CD4-positive, alpha-beta T cell treated with Interleukin-4 for 4 hours (primary cell): Measurements from ENCODE around the gene CD28.
A peak's percentile ranks its signal among the peaks of the same experiment; 100 is the strongest.

Experiments used
- DNase-seq: peaks from one replicate; pipeline ENCODE4 v3.0.0-alpha.2; 2020

CD28 gene

GRCh38 chr2:203719456-203720410 lies 13.3 kb downstream of the CD28 start:
- peak; percentile 86 for DNase-seq

DNA sequence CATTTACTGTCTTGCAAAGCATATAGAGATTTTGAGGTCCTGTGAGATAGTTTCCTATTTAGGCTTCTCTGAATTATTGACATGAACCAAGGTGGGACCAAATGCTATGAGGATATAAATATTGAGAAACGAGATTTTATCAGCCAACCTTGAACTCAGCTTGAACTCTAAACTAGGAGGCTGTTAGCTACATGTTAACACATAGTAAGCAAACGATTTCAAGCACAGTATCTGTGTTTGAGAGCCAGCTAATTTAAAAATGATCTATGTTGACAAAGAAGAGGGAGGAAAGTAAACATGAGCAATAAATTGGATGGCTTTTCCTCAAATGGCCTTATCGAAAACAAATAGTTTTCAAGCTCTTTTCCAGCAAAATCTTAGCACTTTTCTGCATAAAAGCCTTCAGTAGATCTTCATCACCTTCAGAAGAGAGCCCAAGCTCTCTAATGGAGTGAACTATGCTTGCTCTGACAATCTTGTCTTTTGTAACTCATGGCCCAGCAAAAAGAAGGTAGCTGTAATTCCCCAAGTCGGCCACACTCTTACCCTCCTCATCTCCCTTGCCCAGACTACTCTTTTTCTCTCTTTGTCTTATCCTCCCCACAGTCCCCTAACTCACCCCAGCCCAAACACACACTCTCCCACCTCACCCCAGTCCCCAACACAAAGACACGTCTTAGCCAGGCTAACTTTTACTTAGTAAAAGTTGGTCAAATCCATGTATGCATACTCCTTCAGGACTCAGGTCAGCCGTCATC lies 14.7 kb downstream of the CD28 start:
- DNase-seq, result no peak

DNA sequence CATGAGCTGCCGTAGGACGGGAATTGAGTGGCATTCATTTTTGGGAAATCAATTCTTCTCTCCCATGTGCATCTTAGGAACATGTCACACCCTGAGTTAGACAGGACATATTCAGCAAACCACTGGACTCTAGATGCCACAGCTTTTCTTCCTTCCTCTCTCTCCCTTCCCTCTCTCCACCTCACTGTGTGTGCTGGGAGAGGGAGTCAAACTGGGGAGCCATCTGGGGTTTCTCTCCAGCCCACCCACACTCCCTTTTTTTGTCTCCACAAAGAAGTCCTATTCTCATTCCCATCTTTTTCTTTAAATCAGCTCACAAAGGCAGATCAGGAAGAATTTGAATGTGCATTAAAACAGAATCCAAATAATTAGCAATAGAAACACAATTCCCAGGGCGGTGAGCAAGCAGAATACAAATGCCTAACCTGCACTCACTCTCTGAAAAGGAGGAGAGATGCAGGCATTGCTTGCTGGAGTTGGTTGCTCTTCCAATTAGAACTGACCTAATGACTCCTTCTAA lies 15.4 kb downstream of the CD28 start:
- no peak for DNase-seq

DNA sequence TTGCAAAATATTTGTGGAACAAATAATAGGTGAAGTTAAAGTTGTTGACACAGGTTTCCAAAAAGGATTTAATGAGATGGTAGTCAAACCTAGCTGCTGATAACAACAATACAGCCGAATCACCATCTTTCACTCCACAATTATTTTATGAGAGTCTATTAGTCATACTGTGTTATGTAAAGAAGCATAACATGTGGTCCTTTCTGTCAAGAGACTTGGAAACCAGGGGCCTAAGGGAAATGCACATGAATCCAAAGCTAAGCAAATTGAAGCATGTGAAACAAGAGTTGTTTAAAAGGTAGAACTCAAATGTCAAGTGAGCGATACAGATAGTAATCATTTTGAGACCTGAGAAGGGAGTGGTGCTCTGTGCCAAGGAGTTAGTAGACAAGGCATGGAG lies 16.0 kb downstream of the CD28 start:
- peak; percentile 50 for DNase-seq

GRCh38 chr2:203728321-203728720 lies 21.9 kb downstream of the CD28 start:
- DNase-seq, result no peak

GRCh38 chr2:203730076-203730729 lies 23.8 kb downstream of the CD28 start:
- no peak for DNase-seq

GRCh38 chr2:203730883-203731282 lies 24.4 kb downstream of the CD28 start:
- no peak for DNase-seq

DNA sequence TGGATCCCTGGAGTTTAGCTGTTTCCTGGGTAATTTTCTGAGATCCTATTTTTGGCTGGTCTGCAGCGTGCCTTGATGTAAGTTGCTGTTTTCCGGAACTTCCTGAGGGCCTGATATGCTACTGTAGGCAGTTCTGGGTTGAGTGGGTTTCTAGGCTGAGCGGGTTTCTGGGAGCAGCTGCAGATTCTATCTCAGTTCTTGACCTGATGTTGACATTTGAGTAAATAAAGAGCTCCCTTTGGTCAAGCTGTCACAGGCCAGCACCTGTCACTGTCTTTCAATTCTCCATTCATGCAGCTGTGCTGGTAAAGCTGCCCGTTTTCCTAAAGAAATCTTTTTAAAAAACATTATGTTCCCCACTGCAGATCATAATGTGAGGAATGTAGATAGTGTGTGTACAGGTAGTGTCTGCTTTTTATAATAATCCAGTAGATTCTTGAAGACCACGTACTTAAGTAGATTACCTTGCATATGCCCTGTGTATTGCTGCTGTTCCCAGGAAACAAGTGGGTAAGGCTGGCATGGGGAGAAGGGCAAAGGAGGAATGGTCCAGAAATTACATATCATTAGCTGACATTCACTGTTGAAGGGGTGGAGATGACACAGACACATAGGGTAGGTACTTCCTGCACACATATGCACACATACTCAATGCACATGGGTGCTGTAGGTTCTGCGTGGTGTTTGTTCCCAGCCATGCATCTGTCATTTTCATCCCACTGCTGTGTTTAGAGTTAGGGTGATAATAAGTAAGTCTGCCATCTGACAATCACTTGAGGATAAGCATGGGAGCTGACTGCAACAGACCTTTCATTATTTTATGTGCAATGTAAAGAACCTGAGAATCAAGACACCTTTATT lies 25.9 kb downstream of the CD28 start:
- no peak for DNase-seq

GRCh38 chr2:203732953-203733510 lies 26.6 kb downstream of the CD28 start:
- DNase-seq, result no peak

GRCh38 chr2:203733684-203734083 lies 27.2 kb downstream of the CD28 start:
- DNase-seq, result no peak

- no peak for DNase-seq
Observed at GRCh38 chr2:203734276-203734983, 28.0 kb downstream of the CD28 start.

- peak; percentile 46 for DNase-seq
Observed at GRCh38 chr2:203737360-203737759, 30.9 kb downstream of the CD28 start.

GRCh38 chr2:203739351-203739750 lies 32.9 kb downstream of the CD28 start:
- peak; percentile 84 for DNase-seq

DNA sequence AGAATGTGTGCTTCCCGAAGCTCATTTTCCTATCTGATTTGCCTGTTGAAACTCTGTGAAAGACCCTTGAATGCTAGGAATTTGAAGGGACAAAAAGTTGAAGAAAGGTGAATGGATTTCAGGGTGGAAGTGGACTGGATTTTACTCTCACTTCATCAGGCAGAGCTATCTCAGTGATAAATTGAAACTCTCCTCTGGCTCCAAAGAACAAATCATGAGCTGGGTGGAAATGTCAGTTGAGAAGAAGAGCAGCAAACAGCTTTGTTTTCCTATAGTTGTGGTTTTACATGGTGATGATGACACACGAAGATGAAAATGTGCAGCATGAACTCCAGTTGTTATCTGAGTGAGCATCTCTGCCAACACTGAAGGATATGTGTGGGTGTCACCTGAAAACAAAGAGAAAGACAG lies 34.4 kb downstream of the CD28 start:
- DNase-seq, result peak; percentile 92

DNA sequence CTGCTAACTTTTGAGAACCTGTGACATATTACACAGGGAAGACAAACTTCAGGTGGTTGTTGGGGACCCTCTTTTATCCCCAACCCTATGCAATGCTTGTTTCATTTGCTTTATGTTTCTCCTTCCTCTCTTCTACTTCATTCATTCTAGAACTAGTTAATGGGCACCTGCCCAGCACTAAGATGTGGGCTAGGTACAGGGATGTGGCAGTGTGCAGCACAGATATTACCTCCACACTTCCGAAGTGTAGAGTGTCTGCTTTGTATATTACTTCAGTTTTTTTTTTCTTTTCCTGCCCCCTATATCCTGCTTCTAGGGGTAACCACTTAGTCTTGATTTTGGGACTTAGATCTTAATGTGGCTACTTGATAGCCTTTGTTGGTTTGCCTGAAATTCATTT lies 35.1 kb downstream of the CD28 start:
- DNase-seq, result no peak

DNA sequence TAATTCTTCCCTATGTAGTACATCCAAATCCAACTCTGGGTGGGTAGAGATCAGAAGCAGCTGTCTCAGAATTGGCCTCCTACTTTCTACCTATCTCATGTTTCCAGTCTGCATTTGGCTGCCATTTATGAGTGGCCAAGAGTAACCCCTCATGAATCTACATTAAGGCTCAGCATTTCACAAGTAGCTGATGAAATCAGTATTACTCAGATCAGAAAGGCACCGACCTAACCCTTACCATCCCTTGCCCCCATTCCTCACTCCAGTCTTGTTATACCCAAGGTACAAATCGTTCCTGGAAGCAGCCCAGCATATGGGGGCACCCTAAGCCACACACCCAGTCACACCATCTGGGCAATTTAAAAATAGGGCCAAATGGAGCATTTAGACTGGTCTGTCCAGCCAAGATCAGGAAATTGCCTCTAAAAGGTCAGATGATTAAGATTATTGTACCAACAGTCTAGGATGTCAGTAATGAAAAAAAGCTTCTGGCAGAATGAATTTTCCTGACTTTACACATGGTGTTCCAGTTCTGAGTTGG lies 37.1 kb downstream of the CD28 start:
- DNase-seq, result no peak

- DNase-seq, result no peak
Observed at GRCh38 chr2:203744091-203744490, 37.7 kb downstream of the CD28 start.

GRCh38 chr2:203745267-203745666 lies 38.8 kb downstream of the CD28 start:
- DNase-seq, result no peak

GRCh38 chr2:203748331-203749126 lies 42.1 kb downstream of the CD28 start:
- DNase-seq, result no peak
